RWPE1 (cell line): ENCODE results near the gene PAXX.

ENCODE experiments used
- CTCF ChIA-PET: fragments of 350-600 bp; sonication (Branson Sonifier 250); formaldehyde crosslinking; extraction: SDS; loops from one replicate; lab custom pipeline; 2021; lab: Yijun Ruan, JAX
- POLR2A ChIA-PET: fragments of 400-600 bp; formaldehyde crosslinking; extraction: SDS; loops from one replicate; lab custom pipeline; 2020; ENCODE audit warnings: antibody characterized with exemption; ENCODE audit not compliant: low non-redundant PET; lab: Yijun Ruan, JAX
- DNase-seq: peaks from one replicate; pipeline ENCODE4 v3.0.0; 2012; ENCODE audit warnings: low spot score
- H3K27ac ChIP-seq: fragments of 450-650 bp; 2 replicates; pipeline ENCODE4 v1.5.1; 2017
- CTCF ChIP-seq: fragments of 450-650 bp; conservative IDR thresholded peaks from 2 replicates; pipeline ENCODE4 v1.5.1; 2017; ENCODE audit warnings: low read depth, mild to moderate bottlenecking

Gene PAXX

GRCh38 chr9:136962163-136962562 lies 30.1 kb upstream of the PAXX start:
- DNase-seq, result no peak
- CTCF ChIA-PET, result interaction anchor here (0.7 to 1.1 kb wide), 2 partner anchors 11 to 68 kb away, joined by 3 to 4 read pairs; no protein-coding TSS in a partner anchor
- POLR2A ChIA-PET, result no interaction called here
- no peak for TF ChIP-seq CTCF
- H3K27ac ChIP-seq, result peak overlapping the region; percentile 66

GRCh38 chr9:136962701-136963248 lies 29.4 kb upstream of the PAXX start:
- ChIA-PET POLR2A (no interaction called here), CTCF (interaction anchor here (0.7 kb wide), 1 partner anchor 11 kb away, joined by 3 read pairs; no protein-coding TSS in a partner anchor)
- H3K27ac ChIP-seq, result peak overlapping the region; percentile 66
- no peak for DNase-seq
- no peak for TF ChIP-seq CTCF

- ChIA-PET CTCF (no interaction called here), POLR2A (no interaction called here)
- peak overlapping the region; percentile 66 for H3K27ac ChIP-seq
- no peak for DNase-seq
- TF ChIP-seq CTCF, result no peak
Observed at GRCh38 chr9:136963341-136963740, 28.9 kb upstream of the PAXX start.

GRCh38 chr9:136963751-136964150 lies 28.5 kb upstream of the PAXX start:
- peak overlapping the region; percentile 66 for H3K27ac ChIP-seq
- TF ChIP-seq CTCF, result no peak
- ChIA-PET CTCF (interaction anchor here (1.4 kb wide), 1 partner anchor 16 kb away, joined by 5 read pairs; no protein-coding TSS in a partner anchor), POLR2A (no interaction called here)
- DNase-seq, result no peak

- ChIA-PET CTCF (interaction anchor here (0.9 to 1.4 kb wide), 2 partner anchors 16 to 20 kb away, joined by 3 to 5 read pairs; partner anchors contain the start of gene FBXW5), POLR2A (interaction anchor here (0.6 kb wide), 1 partner anchor 14 kb away, joined by 3 read pairs; no protein-coding TSS in a partner anchor)
- peak overlapping the region; percentile 66 for H3K27ac ChIP-seq
- TF ChIP-seq CTCF, result no peak
- peak; percentile 59 for DNase-seq
Observed at GRCh38 chr9:136964171-136964689, 28.0 kb upstream of the PAXX start.

- peak overlapping the region; percentile 66 for H3K27ac ChIP-seq
- ChIA-PET CTCF (interaction anchor here (0.7 to 1.4 kb wide), 5 partner anchors 10 to 535 kb away, joined by 3 to 5 read pairs (median 3); partner anchors contain the start of gene FBXW5), POLR2A (interaction anchor here (0.6 kb wide), 1 partner anchor 13 kb away, joined by 3 read pairs; no protein-coding TSS in a partner anchor)
- no peak for DNase-seq
- no peak for TF ChIP-seq CTCF
Observed at GRCh38 chr9:136964833-136965422, 27.3 kb upstream of the PAXX start.
